Activated CD8-positive, alpha-beta T cell treated with anti-CD3 and anti-CD28 coated beads, Interleukin-2, amount 10 ng/mL, durations not matched to agents 7 days and 5 days (primary cell): ENCODE data around the gene AQP7. TPM values are rescaled to one million over a fixed set of nuclear protein-coding genes. Genes with fewer than 3 reads are reported as not detected.

Source experiments
- ATAC-seq: fragments of 150-1000 bp; cut with Tn5 transposase; one replicate; pipeline ENCODE4 v1.10.0; 2021; ENCODE audit warnings: moderate library complexity
- CTCF ChIA-PET: fragments of 350-600 bp; sonication (Branson Sonifier 250); formaldehyde crosslinking; loops from one replicate; lab custom pipeline; 2021; ENCODE audit warnings: antibody characterized with exemption; lab: Charles Lee
- POLR2A ChIA-PET: fragments of 350-600 bp; sonication (Branson Sonifier 250); formaldehyde crosslinking; loops from one replicate; lab custom pipeline; 2021; ENCODE audit warnings: antibody characterized with exemption; lab: Charles Lee
- DNase-seq: peaks from one replicate; pipeline ENCODE4 v3.0.0-alpha.2; 2020
- H3K27ac Mint-ChIP-seq: one replicate; pipeline ENCODE4 v1.8.0; 2021; ENCODE audit warnings: mild to moderate bottlenecking, mixed read lengths
- H3K27me3 Mint-ChIP-seq: one replicate; pipeline ENCODE4 v1.8.0; 2021; ENCODE audit warnings: low read depth, mixed read lengths
- H3K36me3 Mint-ChIP-seq: one replicate; pipeline ENCODE4 v1.8.0; 2021; ENCODE audit warnings: low read depth, mixed read lengths
- H3K4me1 Mint-ChIP-seq: one replicate; pipeline ENCODE4 v1.8.0; 2021; ENCODE audit warnings: low read depth, mixed read lengths
- H3K4me3 Mint-ChIP-seq: one replicate; pipeline ENCODE4 v1.8.0; 2021; ENCODE audit warnings: mild to moderate bottlenecking, mixed read lengths
- H3K9me3 Mint-ChIP-seq: one replicate; pipeline ENCODE4 v1.8.0; 2022; ENCODE audit warnings: mixed read lengths; ENCODE audit not compliant: insufficient read depth
- total RNA-seq, 2 experiments: library from RNA; stranded (reverse); gene quantifications; one replicate each; pipeline ENCODE4 v1.2.3, GENCODE V29; 2021

AQP7 gene
- total RNA-seq, 2 experiments from 2014 or later = not detected

DNA sequence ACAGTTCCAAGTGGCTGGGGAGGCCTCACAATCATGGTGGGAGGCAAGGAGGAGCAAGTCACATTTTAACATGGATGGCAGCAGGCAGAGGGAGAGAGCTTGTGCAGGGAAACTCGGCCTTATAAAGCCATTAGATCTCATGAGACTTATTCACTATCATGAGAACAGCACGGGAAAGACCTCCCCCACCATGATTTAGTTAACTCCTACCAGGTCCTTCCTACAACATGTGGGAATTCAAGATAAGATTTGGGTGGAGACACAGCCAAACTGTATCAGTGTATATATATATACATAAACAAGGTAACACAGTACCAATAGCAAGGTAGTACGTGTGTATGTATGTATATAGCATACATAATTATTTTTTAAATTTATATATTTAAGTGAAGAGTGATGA, 61.2 kb downstream of the AQP7 start:
- peaks cover 68% of the 10 kb centered on the region for H3K36me3 Mint-ChIP-seq
- POLR2A ChIA-PET = no interaction called here
- H3K9me3 Mint-ChIP-seq = peaks cover 16% of the 10 kb centered on the region
- no peak overlapping the region for H3K4me3 Mint-ChIP-seq
- DNase-seq = no peak
- peaks cover 15% of the 10 kb centered on the region for H3K4me1 Mint-ChIP-seq
- H3K27ac Mint-ChIP-seq = no peak overlapping the region
- no peak for ATAC-seq
- CTCF ChIA-PET = no interaction called here
- no peaks in the 10 kb centered on the region for H3K27me3 Mint-ChIP-seq

DNA sequence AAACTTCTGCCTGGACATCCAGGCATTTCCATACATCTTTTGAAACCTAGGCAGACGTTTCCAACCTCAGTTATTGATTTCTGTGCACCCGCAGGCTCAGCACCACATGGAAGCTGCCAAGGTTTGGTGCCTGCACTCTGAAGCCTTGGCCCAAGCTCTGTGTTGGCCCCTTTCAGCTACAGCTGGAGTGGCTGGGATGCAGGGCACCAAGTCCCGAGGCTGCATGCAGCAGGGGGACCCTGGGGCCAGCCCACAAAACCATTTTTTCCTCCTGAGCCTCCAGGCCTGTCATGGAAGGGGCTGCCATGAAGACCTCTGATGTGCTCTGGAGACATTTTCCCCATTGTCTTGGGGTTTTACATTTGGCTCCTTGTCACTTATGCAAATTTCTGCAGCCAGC, 62.2 kb downstream of the AQP7 start:
- peaks cover 16% of the 10 kb centered on the region for H3K9me3 Mint-ChIP-seq
- H3K4me1 Mint-ChIP-seq = peaks cover 15% of the 10 kb centered on the region
- H3K27me3 Mint-ChIP-seq = no peaks in the 10 kb centered on the region
- peaks cover 65% of the 10 kb centered on the region for H3K36me3 Mint-ChIP-seq
- ChIA-PET CTCF (interaction anchor here (0.8 kb wide), 1 partner anchor 34 kb away, joined by 3 read pairs; no protein-coding TSS in a partner anchor), POLR2A (no interaction called here)
- H3K4me3 Mint-ChIP-seq = no peak overlapping the region
- no peak overlapping the region for H3K27ac Mint-ChIP-seq
- ATAC-seq = no peak
- no peak for DNase-seq

Other genes starting within 250 kb of the AQP7 start
- 10 to 100 TPM; 27.8 to 28.5 TPM for gene B4GALT1, start 235.2 kb downstream of the AQP7 start, total RNA-seq
- not detected for gene SPINK4, start 162.4 kb downstream of the AQP7 start, total RNA-seq
- 10 to 100 TPM; 95.5 to 96.3 TPM for gene BAG1, start 137.9 kb downstream of the AQP7 start, total RNA-seq
- 10 to 100 TPM; 83.0 to 85.5 TPM for gene CHMP5, start 137.5 kb downstream of the AQP7 start, total RNA-seq
- 10 to 100 TPM; 38.8 to 39.8 TPM for gene NFX1, start 112.1 kb downstream of the AQP7 start, total RNA-seq
- 10 to 100 TPM; 29.9 to 31.4 TPM for gene AQP3, start 45.0 kb upstream of the AQP7 start, total RNA-seq
- gene NOL6, start 71.4 kb upstream of the AQP7 start, total RNA-seq = 10 to 100 TPM; 37.1 to 38.8 TPM
- gene ANKRD18B, start 121.7 kb upstream of the AQP7 start, total RNA-seq = not detected